Measurements from ENCODE around the gene UPP2. TPM values are rescaled to one million over a fixed set of nuclear protein-coding genes. Genes with fewer than 3 reads are reported as not detected.

UPP2 gene
- not detected for total RNA-seq

- ChIA-PET POLR2A (no interaction called here), CTCF (no interaction called here)
Measured at GRCh38 chr2:158101384-158101926, at the start of gene UPP2. Gene UPP2, plus strand, starts transcription at chr2:158101876. Its CDS starts 188 bp downstream, at chr2:158102064.

DNA sequence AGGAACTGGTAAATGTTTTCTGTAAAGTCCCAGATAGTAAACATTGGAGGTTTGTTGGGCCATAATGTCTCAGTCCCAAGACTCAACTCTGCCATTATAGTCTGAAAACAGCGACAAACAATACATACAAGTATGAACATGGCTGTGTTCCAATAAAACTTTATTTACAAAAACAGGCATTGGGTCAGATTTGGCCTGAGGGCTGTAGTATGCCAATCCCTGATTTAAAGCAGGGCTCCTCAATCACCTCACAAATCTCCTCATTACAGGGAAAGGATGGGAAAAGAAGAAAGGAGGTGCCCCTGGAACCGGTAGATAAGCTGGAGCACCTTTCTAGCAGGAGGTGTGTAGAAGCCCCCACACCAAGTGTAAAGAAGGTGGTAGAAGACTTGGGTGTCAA is 48.9 kb upstream of the UPP2 start:
- POLR2A ChIA-PET, result no interaction called here
- CTCF ChIA-PET, result no interaction called here

DNA sequence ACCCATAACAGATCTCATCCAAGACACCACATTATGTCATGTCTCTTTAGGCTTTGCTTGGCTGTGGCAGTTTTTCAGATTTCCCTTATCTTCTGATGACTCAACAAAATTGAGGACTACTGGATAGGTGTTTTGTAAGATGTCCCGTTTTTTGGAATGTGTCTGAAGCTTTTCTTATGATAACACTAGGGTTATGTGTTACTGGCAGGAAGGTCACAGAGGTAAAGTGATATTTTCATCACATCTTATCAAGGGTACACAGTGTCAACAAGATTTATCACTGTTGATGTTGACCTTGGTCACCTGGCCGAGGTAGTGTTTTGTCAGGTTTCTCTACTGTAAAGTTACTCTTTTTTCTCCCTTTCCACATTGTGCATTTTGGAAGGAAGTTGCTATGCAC is 44.8 kb upstream of the UPP2 start:
- CTCF ChIA-PET, result no interaction called here
- POLR2A ChIA-PET, result no interaction called here

- ChIA-PET CTCF (no interaction called here), POLR2A (no interaction called here)
Measured at GRCh38 chr2:158060160-158060834, 41.4 kb upstream of the UPP2 start.

GRCh38 chr2:158060835-158061435 is 40.7 kb upstream of the UPP2 start:
- POLR2A ChIA-PET, result no interaction called here
- CTCF ChIA-PET, result interaction anchor here (0.6 kb wide), 1 partner anchor 301 kb away, joined by 3 read pairs; no protein-coding TSS in a partner anchor

DNA sequence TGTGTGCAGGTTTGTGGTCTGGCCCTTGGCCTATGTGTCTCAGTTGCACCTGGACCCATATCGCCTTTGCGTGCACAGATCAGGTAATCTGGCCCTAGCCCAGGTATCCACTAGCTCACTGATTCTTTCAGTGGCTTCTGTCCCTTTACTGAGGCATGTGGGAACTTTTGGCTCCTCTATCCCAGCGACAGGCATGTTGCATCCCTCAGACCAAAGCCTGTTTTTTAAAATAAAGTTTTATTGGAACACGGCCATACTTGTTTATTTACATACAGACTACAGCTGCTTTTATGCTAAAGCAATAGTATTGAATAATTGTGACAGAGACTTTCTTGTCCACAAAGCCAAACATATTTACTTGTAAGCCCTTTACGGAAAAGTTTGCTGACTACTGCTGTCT is 39.9 kb upstream of the UPP2 start:
- CTCF ChIA-PET, result no interaction called here
- POLR2A ChIA-PET, result no interaction called here

DNA sequence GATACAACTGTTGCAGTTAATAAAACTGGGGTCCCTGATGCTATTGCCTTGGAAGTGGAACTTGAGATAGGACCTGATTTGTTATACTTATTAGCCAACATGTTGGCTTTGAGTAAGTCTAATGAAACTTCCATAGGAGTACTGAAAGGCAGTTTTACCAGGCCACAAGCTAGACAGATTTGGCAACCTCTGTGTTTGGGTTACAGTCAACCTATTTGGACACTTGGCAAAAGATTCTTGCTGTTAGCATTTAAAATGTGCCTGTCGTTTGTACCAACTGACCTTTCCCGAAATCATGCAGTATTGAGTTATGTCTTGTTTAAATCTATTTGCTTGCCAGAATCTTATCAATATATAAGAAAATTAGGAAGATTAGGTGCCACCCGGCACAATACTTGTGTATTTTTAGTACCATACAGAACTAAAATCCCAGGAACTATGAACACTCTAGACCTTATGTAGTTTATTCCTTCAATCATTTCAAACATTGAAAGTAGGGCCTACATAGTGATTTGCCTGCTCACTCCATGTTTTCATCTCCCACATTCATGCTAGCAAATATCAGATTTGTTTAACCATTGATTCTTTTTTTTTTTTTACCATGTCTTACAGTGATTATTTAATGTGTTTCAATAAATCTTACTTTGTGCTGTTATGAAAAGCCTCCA is 35.5 kb upstream of the UPP2 start:
- POLR2A ChIA-PET, result no interaction called here
- CTCF ChIA-PET, result no interaction called here

GRCh38 chr2:158071018-158071417 is 30.7 kb upstream of the UPP2 start:
- CTCF ChIA-PET, result no interaction called here
- POLR2A ChIA-PET, result no interaction called here

GRCh38 chr2:158072361-158072760 is 29.3 kb upstream of the UPP2 start:
- ChIA-PET CTCF (no interaction called here), POLR2A (no interaction called here)

DNA sequence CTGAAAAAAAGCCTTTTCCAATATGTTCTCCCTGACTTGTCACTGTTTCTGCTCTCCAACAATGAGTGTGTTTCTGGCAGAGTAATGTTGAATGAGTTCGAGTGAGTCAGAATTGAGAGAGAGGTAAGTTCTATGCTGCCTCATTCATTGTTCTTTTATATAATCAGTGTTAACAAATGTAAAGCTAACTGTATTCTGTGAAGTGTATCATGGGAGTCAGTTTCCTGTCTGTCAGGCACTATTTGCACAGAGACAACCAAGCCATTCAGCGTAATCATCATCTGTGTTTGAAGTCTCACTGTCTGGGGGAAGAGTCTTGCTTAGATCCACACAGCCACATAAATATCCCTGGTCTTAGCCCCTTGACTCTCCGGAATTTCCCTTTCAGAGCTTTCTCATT is 22.0 kb upstream of the UPP2 start:
- ChIA-PET CTCF (no interaction called here), POLR2A (no interaction called here)

DNA sequence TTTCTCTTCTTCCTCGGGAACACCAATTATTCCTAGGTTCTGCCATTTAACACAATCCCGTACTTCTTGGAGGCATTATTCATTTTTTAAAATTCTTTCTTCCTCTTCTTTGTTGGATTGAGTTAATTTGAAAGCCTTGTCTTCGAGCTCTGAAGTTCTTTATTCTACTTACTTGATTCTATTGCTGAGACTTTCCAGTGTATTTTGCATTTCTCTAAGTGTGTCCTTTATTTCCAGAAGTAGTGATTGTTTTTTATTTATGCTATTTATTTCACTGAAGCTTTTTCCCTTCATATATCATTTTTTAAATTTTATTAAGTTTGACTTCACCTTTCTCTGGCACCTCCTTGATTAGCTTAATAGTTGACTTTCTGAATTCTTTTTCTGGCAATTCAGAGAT is 13.6 kb upstream of the UPP2 start:
- CTCF ChIA-PET, result no interaction called here

GRCh38 chr2:158089322-158089721 is 12.4 kb upstream of the UPP2 start:
- ChIA-PET POLR2A (no interaction called here), CTCF (no interaction called here)

More for the DNA sequence above, 13.6 kb upstream of the UPP2 start:
- POLR2A ChIA-PET, result no interaction called here

DNA sequence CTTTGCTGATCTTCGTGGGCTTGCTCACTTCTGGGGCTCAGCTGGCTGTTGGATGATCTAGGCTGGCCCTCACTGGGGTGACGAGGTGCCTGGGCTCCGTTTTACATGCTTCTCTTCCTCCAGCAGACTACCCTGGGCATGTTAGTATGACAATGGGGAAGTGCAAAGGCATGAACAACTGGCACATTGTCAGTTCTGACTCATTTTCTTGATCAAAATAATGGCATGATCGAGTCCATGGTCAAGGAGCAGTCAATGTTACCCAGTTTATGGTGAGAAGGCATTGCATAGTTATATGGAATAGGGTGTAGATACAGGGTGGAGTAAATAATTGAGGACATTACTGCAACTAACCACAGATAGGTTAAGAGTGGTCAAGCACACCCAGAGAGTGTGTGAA is 10.0 kb upstream of the UPP2 start:
- CTCF ChIA-PET, result no interaction called here
- POLR2A ChIA-PET, result no interaction called here

GRCh38 chr2:158094487-158095092 is 7.1 kb upstream of the UPP2 start:
- POLR2A ChIA-PET, result no interaction called here
- CTCF ChIA-PET, result no interaction called here

DNA sequence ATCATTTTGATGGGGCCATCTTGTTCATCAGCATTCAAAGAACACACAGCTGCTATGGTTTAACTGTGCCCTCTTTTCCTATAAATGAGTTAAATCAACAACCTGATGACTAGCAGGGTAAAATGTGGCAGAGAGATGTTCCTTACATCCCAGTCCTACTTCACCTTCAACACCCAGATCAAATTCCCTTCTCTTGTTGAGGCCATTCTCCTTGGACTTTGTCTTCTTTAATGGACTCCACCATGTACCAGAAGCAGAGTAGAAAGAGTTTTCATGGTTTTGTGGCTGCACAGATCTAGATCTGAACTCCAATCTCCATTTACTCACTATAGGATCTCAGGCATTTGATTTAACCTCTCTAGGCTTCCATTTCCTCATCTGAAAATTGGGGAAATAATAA is 6.4 kb upstream of the UPP2 start:
- POLR2A ChIA-PET, result no interaction called here
- CTCF ChIA-PET, result no interaction called here

GRCh38 chr2:158095912-158096311 is 5.8 kb upstream of the UPP2 start:
- ChIA-PET CTCF (no interaction called here), POLR2A (no interaction called here)

GRCh38 chr2:158097481-158097880 is 4.2 kb upstream of the UPP2 start:
- POLR2A ChIA-PET, result no interaction called here
- CTCF ChIA-PET, result no interaction called here

GRCh38 chr2:158098178-158098577 is 3.5 kb upstream of the UPP2 start:
- POLR2A ChIA-PET, result no interaction called here
- CTCF ChIA-PET, result no interaction called here

GRCh38 chr2:158099716-158100115 is 2.0 kb upstream of the UPP2 start:
- CTCF ChIA-PET, result no interaction called here
- POLR2A ChIA-PET, result no interaction called here

- POLR2A ChIA-PET, result no interaction called here
- CTCF ChIA-PET, result no interaction called here
Measured at GRCh38 chr2:158100411-158100810, 1.3 kb upstream of the UPP2 start.

DNA sequence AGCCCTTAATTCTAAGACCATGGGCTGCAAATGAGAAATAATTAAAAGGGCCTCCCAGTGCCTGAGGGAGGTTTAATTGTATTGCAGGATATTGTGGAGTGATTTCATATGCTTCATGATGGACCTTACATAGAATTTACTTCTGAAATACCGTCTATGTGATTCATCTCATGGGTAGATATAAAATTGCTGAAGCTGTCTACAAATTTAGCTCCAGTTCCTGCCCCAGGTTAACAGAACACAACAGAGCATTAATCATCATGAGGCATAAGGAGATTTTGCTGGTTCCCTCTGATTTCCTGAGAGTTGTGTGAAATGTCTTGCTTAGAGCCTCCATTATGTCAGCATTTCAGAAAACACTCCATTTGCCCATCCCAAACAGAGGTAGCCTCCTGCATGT is 770 bp downstream of the UPP2 start:
- POLR2A ChIA-PET, result no interaction called here

More for the DNA sequence above, 770 bp downstream of the UPP2 start:
- CTCF ChIA-PET, result no interaction called here

Measured in activated CD8-positive, alpha-beta memory T cell treated with anti-CD3 and anti-CD28 coated beads for 36 hours (primary cell).